HT-29 (cell line): ENCODE measurements around the gene E2F3. TPM values are rescaled to one million over a fixed set of nuclear protein-coding genes. Genes with fewer than 3 reads are reported as not detected.
A peak's percentile ranks its signal among the peaks of the same experiment; 100 is the strongest.

Experiments
- DNase-seq: peaks from one replicate; pipeline ENCODE4 v3.0.0-alpha.2; 2015; ENCODE audit warnings: low spot score
- total RNA-seq: library from RNA; depleted of rRNA; stranded (reverse); fragments of >200 nt; shearing (Covaris generic); gene quantifications from 2 replicates; pipeline ENCODE4 v1.2.3, GENCODE V29; 2014; rRNA removed

Gene E2F3
- total RNA-seq: 4.2 and 4.6 TPM in 2 replicates

DNA sequence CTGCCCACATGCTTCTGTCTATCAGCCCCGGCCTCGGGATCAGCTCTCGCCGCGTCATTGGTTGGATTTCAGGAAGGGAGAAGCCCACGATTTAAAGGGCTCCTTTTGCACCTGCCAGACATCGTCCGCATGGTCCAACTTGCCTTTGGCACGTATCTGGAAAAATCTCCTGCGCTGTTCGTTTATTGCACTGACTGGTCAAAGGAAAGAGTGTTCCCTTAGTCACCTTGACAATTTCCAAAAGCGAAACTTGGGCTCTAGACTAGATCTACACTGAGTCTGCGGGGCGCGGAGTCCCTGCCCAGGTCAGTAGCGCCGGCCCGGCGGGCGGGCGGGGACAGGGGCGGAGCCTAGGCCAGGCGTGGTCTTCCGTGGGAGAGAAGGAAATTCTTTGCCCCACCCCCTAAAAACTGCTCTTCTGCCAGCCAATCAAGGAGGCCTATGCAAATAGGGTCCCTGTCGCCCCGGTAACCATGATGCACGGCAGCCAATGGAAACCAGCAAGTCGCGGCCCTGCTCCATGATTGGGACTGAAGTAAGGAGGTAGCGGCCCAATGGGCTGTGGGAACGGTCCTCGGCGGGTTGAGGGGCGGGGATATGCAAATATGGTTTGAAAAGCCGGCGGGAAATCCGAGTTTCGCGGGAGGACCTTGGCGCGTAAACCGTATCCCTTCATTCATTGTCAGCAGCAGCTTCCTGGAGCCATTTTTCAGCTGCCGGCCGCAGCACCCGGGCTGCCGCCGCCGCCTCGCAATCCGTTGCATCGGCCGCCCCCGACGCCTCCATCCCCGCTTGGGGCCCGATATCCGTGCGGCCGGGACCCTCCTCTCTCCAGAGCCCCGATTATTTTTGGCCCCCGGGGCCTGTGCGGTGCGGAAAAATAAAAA is at the start of gene E2F3:
E2F3 (plus strand) TSS at position 675 of the 887 bp plus-strand sequence. CDS start 354 bp downstream, outside the sequence.
- DNase-seq: peak; percentile 98

DNA sequence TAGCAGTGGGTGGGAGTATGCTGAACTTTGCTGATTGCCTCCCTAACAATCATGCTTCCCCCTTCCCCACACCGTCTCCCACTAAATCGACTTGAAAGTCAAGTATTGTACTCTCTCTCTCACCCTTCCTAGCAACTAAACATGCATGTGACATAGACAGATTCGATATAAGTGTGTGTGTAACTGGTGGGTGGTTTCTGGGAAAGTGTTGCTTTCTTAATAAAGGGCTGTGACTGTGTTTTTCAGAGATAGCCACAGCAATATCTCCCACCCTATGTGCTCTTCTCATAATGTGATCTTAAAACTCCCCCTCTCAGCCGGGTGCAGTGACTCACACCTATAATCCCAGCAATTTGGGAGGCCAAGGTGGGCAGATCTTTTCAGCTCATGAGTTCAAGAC is 49.3 kb upstream of the E2F3 start:
- no peak for DNase-seq

DNA sequence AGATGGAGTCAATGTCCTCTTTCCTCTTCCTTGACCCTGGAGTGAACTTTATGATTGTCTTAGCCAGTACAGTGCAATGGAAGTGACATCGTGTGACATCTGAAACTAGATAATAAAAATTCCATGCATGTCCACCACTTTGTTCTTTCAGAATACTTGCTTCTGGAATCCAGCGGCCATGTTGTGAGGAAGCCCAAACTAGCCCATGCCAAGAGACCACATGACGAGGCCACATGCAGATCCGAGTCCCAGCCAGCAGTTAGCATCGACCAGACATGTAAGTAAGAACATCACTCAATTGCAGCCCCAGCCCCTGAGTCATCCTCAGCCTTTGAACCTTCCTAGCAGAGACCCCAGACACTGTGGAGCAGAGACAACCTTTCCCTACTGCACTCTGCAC is 48.5 kb upstream of the E2F3 start:
- no peak for DNase-seq

DNA sequence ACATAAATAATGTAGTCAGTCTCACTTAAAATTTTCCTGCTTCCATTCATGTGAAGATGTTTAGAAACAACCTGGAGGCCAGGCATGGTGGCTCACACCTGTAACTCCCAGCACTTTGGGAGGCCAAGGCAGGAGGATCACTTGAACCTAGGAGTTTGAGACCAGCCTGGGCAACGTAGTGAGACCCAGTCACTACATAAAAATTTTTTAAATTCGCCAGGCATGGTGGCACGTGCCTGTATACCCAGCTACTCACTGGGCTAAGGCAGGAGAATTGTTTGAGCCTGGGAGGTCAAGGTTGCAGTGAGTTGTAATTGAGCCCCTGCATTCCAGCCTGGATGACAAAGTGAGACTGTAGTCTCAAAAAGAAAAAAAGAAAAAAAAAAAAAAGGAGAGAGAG is 47.3 kb upstream of the E2F3 start:
- DNase-seq: no peak

DNA sequence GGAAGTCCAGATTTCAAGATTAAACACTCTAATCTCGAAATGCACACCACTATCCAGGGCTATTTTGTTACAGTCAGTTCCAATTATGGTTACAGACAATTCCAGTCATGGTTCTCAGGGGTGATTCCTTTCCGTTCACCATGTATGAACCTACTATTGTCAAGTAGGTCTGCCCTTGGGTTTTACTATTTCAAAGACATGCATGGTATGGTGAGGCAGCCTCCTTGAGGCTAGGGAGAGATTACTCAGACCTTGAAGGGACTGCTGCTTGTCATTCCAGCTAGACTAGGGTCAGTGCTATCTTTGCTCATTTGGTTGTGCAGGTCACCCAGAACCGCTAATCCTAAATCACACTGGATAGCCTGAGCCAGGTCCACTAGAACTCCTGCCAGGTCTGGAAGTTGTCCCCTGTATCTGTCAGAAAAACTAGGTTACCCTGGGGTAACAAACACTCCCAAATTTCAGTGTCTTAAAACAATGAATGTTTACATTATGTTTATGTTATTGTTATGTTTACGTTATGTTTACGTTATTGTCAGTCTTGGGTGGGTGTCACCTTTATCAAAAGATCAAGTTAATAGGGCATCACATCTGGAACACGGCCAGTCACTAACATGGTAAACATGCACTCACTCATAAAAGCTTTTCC is 41.1 kb upstream of the E2F3 start:
- DNase-seq: no peak

DNA sequence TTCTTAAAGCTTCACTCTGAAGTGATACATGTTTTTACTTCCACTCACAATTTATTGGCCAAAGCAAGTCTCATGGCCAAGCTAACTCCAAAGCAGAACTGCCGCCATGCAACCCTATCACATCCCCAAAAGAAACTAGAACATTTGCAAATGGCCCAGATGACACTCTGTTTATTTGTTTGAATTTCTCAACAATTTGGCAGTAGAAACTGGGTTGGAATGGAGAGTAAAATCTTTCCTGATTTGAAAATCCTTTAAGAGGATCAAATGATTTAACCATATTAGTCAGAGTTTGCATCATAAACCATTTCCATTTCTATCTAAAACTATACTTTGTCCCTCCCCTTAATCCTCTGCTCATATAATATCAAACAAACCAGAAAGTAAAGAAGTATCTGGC is 39.1 kb upstream of the E2F3 start:
- no peak for DNase-seq

DNA sequence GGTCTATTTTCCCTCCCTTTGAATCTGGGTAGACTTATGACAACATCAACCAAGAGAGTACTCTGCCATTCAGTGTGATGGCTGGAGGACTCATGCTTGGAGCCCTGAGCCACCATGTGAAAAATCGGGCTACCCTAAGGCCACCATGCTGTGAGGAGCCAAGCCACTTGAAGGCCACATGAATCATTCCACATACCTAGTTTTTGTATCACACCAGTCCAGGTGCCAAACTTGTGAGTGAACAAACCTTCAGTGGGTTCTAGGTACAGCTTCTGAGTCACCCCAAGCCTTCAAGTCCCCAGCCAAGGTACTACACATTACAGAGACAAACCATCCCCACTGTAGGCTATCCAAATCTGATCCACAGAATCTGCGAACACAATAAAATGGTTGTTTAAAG is 37.4 kb upstream of the E2F3 start:
- no peak for DNase-seq

DNA sequence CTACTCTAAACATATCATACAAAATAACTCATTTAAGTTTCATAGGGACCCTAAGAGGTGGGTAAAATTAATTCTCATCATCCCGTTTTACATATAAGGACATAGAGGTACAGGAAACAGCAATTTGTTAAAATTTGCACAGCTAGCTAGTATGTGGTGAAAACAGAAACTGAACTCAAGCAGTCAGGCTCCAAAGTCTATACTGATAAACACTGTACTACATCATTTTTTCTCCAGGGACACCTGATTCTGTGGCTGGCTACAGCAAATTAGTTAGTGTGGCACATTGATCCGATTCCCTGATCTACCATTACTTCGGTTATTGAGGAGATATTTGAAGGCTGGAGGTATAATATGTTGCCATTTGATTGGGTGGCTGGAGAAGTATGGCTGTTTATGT is 36.2 kb upstream of the E2F3 start:
- no peak for DNase-seq

DNA sequence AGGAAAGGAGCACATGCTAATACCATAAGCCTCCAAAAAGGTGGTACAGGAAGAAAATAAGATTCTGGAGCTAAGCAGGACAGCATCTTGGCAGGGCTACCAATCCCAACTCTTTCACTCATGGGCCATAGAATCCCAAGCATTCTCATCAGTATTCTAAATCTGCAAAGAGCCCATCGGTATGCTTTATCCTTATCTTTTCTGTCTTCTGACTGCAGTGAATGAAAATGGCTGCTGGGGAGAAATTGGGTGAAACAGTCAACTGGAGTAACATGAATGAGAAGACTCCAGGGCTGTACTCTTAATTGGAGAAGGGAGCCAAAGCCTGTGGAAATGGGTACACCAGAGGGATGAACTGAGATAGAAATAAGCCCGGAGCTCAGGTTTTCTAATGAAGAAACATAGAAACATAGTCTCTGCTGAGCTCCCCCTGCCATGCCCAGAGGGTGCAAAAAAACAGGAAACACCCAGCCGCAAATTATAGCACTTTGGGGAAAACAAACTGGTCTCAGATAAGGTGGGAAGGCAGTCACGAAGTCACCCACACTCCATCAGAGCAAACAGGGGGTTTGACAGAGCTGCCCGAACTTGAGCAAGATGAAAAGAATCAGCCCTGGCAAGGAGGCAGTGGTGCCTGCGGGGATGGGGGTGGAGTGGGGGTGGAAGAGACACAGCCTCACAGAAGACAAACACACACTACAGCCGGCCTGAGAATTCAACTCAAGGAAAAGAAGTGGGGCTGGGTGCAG is 35.4 kb upstream of the E2F3 start:
- no peak for DNase-seq

DNA sequence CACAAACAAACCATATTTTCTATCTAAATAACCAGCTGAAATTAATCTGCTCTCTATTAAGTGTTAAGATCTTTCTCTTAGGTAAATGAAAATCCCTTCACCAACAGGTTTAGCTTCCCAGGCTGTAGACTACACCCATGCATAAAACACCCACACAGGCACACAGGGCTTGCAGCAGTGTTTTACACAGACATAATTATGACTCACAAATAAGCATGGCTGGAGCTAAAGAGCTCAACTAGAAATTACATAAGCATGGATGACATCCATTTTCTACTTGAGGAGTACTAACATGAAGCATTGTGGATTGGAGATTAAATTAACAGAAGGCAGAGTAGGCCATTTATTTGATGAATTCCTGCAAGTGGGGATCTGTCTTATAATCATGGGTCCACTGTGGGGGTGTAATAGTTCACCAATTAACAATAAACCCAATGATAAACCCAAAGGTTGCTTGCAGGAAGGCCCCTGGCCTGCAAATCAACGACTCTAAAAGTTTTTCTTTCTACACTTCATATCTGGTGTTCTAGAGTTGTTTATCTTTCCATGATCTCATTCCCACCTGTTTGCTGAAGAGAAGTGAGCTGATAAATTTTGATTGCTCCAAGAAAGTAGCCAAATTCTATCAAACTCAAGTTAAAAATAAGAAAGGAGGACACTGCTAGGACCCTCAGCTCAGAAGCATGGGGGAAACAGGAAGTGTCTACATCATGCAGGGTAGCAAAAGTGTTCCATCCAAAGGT is 33.8 kb upstream of the E2F3 start:
- no peak for DNase-seq

DNA sequence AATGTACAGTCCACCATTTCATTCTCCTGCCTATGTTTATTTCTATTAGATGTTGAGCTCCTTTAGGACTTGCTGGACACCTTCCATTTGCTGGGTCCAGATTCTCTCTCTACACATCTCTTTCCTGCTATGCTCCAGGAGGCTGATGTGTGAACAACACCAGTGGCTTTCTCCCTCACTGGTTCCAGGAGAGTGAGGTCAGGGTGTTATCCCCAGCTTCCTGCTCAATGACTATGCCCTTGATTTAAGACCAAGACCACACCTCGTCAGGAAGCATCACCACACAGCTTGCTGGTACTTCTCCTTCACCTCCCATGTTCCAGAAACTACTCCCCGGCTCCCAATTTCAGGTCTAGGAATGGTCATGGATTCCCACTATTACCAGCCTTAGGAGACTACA is 31.3 kb upstream of the E2F3 start:
- DNase-seq: no peak

DNA sequence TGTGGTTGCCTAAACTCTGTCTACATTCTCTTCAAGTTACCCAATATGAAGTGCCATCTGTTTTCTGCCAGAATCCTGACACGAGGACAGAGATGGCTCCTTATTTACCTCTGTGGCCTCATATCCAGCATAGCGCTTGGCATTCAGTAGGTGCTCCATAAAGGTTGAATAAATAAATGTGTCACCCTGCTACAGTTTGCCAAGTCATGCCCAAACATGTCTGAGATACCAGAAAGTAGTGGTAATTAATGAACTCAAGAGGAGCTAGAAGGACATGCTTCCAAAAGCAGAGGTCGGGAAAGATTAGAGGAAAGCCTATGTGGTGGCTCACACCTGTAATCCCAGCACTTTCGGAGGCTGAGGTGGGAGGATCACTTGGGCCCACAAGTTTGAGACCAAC is 30.9 kb upstream of the E2F3 start:
- DNase-seq: no peak

DNA sequence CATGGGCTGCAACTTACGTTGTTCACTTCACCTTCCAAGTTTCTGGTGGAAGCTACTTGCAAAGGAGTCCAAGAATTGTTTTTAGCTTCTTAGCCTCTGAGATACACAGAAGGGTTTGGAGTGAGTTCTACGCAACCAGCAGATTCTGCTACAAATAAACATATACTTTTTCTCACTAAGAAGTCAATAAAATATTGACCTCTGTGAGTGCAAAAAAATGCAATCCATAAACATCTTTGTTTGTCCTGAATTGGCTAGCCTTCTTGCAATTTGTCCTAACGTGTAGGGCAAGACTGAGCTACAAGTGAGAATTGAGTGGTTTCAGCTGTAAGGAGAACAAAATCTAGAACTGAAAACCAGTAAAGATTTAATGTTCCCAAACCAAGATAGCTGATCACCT is 26.2 kb upstream of the E2F3 start:
- DNase-seq: no peak

DNA sequence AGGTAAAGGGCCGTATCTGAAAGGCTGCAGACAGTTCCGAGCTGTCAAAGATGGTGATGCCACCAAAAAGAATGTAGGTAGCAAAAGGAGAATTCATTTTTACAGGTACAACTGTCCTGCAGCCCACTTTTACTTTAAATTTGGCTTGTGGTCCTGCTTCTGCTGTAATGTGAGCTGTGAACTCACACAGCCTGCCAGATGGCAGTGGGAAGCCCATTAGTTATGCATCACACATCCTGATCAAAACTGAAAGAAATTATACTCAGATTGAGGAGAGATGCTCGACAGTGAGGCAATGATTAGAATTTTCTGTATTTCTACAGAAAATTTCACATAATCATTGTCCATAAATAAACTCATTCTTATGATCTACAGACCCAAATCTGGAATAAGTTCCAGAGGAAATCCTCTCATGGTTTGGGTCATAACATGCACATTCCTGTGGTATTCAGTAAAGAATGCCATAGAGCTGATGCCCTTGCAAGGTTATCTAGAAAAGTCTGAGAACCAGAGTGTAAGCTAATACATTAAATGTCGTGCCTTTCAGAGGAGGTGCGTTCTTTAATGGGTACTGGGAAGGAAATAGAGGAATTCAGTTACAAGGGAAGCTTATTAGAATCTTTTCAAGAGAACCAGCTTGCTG is 23.9 kb upstream of the E2F3 start:
- DNase-seq: no peak

DNA sequence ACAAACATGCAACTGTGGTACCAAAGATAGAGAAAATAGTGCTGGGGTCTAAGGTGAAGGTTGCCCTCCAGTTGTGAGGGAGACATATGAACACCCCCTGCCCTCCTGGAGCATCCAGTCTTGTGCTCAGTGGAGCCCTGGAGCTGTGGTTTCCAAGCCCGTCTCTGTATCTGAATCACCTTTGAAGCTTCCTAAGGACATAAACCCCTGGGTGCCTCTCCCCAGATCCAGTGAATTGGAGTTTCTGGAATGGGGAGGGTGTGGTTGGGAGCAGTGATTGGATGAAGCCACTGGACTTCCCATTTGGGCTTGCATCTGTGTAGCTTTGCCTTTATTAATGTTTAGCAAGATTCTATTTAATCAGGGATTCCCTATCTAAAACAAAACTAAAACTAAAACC is 22.4 kb upstream of the E2F3 start:
- no peak for DNase-seq

DNA sequence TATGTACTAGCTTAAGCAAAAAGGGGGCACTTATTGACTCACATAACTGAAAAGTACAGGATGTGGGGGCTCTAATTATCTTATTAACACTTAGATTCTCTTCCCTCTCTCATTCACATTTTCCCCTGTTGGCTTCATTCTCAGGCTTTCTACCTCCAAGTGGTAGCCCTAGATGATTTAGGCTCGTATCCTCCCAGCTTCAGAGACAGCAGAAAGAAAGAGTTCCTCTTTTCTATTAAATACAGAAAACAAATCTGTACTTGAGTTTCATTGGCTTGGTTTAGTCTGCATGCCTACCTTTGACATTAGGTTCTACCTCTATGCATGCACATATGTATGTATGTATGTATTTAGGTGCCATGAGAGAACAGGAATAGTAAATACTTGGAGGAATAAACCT is 15.5 kb upstream of the E2F3 start:
- DNase-seq: no peak

DNA sequence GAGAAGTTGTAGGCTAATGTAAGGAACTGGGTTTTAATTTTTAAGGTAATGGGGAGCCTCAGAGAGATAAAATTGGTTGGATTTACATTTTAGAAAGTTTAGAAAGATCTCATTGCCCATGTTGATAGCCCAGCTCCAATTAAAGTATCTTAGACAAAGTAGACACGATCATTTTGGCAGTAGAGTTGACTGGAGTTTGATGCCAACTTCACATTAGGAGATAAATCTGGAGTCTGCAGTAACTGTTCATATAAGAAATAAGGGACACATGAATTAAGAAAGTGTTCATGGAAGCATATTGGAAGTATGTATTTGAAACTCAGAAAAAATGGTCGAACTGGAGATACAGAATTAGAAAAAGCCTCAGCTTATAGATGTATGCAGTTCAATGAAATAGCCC is 12.6 kb upstream of the E2F3 start:
- no peak for DNase-seq

DNA sequence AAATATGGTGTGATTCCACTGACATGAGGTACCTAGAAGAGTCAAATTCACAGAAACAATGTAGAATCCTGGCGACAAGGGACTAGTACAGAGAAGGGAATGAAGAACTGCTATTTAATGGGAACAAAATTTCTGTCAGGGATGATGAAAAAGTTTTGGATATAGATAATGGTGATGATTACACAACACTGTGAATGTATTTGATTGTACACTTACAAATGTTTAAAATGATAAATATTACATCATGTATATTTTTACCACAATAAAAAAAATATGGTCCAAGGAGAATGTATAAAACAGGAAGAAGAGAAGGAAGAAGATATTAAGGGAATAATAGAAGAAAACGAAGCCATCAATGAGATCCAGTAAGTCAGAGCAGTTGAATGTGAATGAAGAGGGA is 8.4 kb upstream of the E2F3 start:
- DNase-seq: no peak

DNA sequence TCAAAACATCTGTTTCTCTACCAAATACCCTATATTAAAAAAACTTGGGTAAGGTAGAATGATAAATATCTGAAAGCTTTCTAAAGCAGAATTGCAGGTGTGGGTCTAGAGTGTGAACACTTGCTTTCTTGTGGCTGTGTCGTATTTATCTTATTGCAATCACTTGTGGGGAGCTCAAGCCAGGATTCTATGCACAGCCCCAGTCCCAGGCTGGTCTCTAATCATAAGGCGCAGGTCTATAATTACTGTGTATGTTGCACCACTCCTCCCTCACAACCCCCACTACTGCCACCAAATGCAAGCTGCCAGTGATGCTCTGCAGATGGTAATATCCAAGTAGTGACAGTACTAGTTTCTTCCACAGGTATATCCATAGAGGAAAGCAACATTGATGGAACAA is 2.2 kb upstream of the E2F3 start:
- DNase-seq: no peak

DNA sequence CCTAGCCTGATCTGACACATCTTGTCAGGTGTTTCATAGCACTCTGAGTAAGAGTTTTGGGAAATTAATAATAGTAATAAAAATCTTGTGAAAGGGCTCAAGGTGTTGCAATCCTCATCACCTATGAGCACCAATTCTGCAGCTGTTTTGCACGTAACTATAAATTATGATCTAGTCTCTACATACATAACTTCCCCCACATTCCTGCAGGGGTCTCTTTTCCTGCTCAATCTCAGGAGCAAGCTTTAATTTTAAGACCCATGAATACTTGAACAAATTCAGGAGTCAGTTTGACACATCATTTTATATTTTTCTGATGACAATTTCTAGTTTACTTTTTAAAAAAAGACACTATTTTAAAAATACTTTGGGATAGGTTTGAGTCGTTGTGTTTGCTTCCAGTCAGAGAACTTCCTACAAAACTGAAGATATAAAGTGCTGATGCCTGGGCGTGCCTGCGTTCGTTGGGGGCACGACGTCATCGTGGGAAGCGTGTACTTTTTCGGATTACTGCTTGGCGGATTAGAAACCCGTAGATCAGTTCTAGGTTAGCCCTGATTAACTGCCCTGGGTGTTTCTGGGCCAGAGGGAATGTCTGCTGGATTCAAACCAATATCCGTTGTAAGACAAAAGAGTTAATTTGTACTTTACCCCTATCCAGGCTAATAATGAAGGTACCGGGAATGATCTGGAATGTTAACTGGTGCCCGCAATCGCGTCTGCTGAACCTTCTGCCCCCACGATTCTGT is 1.0 kb upstream of the E2F3 start:
- DNase-seq: peak; percentile 55

DNA sequence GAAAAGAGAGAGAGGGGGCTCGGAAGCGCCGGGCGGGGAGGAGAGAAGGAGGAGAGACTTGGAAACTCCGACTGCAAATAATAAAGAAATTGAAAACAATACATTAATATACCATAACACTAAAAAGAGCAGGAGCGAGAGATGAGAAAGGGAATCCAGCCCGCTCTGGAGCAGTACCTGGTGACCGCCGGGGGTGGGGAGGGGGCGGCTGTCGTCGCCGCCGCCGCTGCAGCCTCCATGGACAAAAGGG is 338 bp downstream of the E2F3 start:
- DNase-seq: peak; percentile 45
